ENCODE measurements around the gene ARHGEF10L. TPM values are rescaled to one million over a fixed set of nuclear protein-coding genes. Genes with fewer than 3 reads are reported as not detected.

The ARHGEF10L gene
- total RNA-seq, 4 donors from 2014 or later = 30.0 to 61.4 (median 44.7) TPM

DNA sequence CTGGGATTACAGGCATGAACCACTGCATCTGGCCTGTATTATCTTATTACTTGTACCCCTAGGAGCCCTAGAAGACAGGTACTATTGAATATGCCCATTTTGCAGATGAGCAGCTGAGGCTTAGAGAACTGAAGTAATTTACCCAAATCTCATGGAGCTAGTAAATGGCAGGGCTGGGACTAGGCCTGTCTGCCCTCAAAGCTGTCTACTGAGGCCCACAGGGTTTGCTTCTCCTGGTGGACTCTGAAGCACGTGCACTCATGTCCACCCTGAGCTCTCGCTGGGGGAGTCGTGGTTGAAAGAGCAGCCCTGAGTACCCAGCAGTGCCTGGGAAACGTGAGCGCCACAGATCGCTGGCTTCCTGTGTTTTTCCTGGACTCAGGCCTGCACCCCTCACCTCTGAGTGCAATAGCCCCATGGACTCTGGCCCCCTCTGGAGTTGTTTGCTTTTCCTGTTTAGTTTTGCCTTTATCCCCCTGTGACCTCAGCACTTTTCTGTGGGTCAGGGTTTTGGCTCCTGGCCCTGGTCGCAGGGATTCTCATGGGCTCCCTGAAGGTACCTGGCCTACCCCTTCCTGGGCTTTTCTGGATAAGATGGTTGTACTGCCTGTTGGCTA is 52.4 kb downstream of the ARHGEF10L start:
- Histone ChIP-seq H3K36me3 (peaks cover 0 to 91% (median 0%) of the 10 kb centered on the region in 3 donors), H3K27me3 (no peaks in the 10 kb centered on the region), H3K27ac (no peak overlapping the region), H3K4me3 (no peak overlapping the region), H3K4me1 (peaks cover 15 to 60% (median 16%) of the 10 kb centered on the region in 3 donors), H3K9me3 (no peaks in the 10 kb centered on the region)
- DNase-seq = no peak
- WGBS, 2 donors = 59 to 68% methylated on average over 5 to 7 of the region's 7 CpGs
- intact Hi-C loops (cut with DNase I) = no loop called here
- TF ChIP-seq POLR2A (IDR thresholded peaks at IDR 0.05) = no peak
- TF ChIP-seq, protein P1, sequence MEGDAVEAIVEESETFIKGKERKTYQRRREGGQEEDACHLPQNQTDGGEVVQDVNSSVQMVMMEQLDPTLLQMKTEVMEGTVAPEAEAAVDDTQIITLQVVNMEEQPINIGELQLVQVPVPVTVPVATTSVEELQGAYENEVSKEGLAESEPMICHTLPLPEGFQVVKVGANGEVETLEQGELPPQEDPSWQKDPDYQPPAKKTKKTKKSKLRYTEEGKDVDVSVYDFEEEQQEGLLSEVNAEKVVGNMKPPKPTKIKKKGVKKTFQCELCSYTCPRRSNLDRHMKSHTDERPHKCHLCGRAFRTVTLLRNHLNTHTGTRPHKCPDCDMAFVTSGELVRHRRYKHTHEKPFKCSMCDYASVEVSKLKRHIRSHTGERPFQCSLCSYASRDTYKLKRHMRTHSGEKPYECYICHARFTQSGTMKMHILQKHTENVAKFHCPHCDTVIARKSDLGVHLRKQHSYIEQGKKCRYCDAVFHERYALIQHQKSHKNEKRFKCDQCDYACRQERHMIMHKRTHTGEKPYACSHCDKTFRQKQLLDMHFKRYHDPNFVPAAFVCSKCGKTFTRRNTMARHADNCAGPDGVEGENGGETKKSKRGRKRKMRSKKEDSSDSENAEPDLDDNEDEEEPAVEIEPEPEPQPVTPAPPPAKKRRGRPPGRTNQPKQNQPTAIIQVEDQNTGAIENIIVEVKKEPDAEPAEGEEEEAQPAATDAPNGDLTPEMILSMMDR (IDR thresholded peaks at IDR 0.05) = no peak

DNA sequence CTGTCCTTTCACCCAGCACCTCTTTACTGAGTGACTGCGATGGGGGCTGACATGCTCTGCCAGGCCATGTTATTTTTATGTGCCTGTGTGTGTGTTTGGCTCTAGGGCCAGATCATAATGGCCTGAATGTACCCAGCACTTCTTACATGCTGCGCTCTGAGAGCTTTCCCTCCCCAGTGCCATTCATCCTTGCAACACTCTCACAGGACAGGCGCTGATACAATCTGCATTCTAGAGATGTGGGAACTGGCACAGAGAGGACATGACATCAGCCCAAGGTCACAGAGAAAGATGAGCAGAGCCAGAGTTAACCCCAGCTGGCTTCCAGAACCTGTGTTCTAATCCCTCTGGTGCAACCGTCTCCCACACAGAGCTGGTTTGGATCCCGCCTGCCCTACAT is 54.5 kb downstream of the ARHGEF10L start:
- no peak overlapping the region for H3K4me3 ChIP-seq
- H3K4me1 ChIP-seq = peaks cover 0 to 43% (median 0%) of the 10 kb centered on the region in 3 donors
- H3K27ac ChIP-seq = peak overlapping the region in 2 of 4 donors; percentile 29 to 39
- no peaks in the 10 kb centered on the region for H3K27me3 ChIP-seq
- no peaks in the 10 kb centered on the region for H3K9me3 ChIP-seq
- no peak for DNase-seq
- TF ChIP-seq POLR2A (IDR thresholded peaks at IDR 0.05) = no peak
- TF ChIP-seq, protein P1 (IDR thresholded peaks at IDR 0.05) = no peak
- intact Hi-C loops (cut with DNase I) = no loop called here
- 65 to 96% methylated on average over 3 to 5 of the region's 5 CpGs for WGBS, 2 donors
- H3K36me3 ChIP-seq = peaks cover 0 to 93% (median 0%) of the 10 kb centered on the region in 3 donors

DNA sequence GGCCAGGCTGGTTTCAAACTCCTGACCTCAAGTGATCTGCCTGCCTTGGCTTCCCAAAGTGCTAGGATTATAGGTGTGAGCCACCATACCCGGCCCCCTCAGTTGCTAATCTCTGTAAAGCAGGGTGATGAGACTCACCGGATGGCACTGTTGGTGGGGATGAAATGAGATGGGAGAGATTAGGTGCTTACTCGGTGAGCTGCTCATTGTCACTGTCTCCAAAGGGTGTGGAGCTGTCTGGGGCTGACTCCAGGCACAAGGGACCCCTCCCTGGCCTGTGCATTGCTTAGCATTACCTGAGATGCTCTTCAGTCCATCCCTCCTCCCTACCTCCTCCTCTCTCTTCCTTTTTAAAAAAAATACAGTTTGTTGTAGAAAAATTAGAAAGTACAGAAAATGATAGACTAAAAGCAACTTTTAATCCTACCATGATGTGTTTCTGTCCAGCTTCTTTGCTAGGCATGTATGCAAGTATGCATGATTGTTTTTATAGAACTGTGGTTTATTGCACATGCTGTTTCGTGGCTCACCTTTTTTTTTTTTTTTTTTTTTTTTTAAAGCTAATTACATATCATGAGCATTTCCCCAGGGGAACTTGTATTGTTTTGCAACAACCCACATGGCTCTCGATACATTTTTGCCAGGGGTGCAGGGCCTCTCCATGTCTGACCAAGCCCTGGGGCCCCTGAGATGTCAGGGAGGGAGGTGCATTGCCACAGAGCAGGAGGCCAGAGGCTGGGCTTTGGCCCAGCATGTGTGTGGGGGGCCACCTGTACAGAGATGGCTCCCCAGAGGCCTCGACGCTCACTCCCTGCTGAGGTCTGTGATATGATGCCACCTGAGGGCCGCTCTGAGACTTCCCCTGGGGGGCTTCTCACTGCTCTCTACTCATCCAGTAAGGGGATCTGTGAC is 55.4 kb downstream of the ARHGEF10L start:
- 52 to 71% methylated on average over 4 to 6 of the region's 8 CpGs for whole genome bisulfite sequencing, 2 donors
- Histone ChIP-seq H3K9me3 (no peaks in the 10 kb centered on the region), H3K27ac (peak overlapping the region in 2 of 4 donors; percentile 14 to 34), H3K4me3 (no peak overlapping the region), H3K36me3 (peaks cover 0 to 84% (median 0%) of the 10 kb centered on the region in 3 donors), H3K27me3 (no peaks in the 10 kb centered on the region), H3K4me1 (peaks cover 0 to 44% (median 0%) of the 10 kb centered on the region in 3 donors)
- no peak for DNase-seq
- TF ChIP-seq POLR2A (IDR thresholded peaks at IDR 0.05) = no peak
- TF ChIP-seq, protein P1 (IDR thresholded peaks at IDR 0.05) = no peak
- intact Hi-C loops (cut with DNase I) = no loop called here

DNA sequence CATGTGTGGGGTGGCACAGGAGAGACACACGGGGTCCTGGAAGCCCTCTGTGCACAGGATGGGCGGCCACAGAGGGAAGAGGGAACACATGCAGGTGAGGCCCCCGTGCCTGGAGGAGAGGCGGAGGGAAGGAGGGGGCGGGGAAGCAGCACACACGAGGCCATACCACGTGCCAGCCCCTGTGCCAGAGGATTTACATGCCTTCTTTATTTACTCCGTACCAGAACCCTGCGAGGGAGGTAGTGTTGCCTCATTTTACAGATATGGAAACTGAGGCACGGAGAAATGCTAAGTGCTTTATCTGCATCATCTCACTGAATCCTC is 56.1 kb downstream of the ARHGEF10L start:
- no peaks in the 10 kb centered on the region for H3K27me3 ChIP-seq
- H3K9me3 ChIP-seq = no peaks in the 10 kb centered on the region
- H3K4me3 ChIP-seq = no peak overlapping the region
- H3K27ac ChIP-seq = peak overlapping the region in 1 of 4 donors; percentile 26
- no peak for DNase-seq
- peaks cover 0 to 78% (median 0%) of the 10 kb centered on the region in 3 donors for H3K36me3 ChIP-seq
- H3K4me1 ChIP-seq = peaks cover 0 to 48% (median 0%) of the 10 kb centered on the region in 3 donors
- 67 to 73% methylated on average over 9 of the region's 10 CpGs for WGBS, 2 donors
- TF ChIP-seq POLR2A (IDR thresholded peaks at IDR 0.05) = no peak
- TF ChIP-seq, protein P1 (IDR thresholded peaks at IDR 0.05) = no peak
- intact Hi-C loops (cut with DNase I) = no loop called here

DNA sequence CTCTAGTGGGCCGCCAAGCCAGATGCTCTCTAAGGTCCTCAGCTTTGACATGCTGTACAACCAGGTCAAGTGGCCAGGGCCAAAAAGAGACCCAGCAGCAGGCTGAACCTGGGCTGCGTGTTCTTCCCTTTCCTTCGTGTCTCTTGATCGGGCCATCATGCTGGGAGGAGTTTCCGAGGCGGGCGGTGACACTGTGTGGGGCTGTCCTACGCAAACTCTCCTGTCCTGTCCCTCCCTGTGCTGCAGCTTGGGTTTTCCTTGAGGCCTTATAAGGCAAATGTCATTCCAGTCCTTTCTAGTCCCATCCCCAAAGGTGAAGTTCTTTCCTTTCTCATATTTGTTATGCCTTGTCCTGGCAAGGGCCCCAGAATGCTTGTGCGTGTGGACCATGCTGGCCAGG is 56.7 kb downstream of the ARHGEF10L start:
- no peak for DNase-seq

More for the DNA sequence above, 56.7 kb downstream of the ARHGEF10L start:
- no peak overlapping the region for H3K4me3 ChIP-seq
- peak overlapping the region in 2 of 4 donors; percentile 26 to 42 for H3K27ac ChIP-seq
- intact Hi-C loops (cut with DNase I) = no loop called here
- no peak for TF ChIP-seq POLR2A (IDR thresholded peaks at IDR 0.05)
- TF ChIP-seq, protein P1 (IDR thresholded peaks at IDR 0.05) = no peak
- H3K36me3 ChIP-seq = peaks cover 0 to 72% (median 0%) of the 10 kb centered on the region in 3 donors
- 67 to 91% methylated on average over 8 to 9 of the region's 9 CpGs for WGBS, 2 donors
- peaks cover 0 to 48% (median 0%) of the 10 kb centered on the region in 3 donors for H3K4me1 ChIP-seq
- H3K9me3 ChIP-seq = no peaks in the 10 kb centered on the region
- H3K27me3 ChIP-seq = no peaks in the 10 kb centered on the region
